ENCODE results near the gene NOTUM.

DNA sequence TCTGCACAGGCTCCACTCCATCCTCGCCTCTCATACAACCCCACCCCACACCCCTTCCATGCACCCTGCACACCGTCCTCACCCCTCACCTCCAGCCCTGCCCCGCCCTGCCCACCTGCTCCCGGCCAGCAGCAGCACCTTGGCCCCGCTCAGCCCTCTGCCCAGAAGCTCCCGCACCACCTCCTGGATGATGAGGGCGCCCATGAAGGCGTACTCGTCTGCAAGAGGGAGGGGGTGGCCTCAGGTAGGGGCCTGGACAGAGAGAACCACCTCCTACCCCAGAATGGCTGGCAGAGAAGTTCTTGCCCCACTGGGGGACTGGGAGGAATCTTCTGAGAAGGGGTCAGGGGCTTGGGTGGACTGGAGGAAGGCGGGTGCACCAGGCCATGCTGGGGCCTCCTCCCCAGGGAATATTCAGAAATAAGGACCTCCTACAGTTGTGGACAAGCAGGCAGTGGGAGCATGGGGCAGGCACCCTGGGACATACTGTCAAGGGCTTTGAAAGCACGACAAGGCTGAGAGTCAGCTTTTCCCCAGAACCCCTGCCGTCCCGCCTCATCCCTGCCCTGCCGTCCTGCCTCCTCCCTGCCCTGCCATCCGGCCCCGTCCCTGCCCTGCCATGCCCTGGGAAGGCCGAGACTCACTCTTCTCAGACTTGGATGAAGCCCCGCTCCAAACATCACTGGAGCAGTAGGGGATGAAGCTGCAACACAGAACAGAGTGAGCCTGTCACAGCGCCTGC lies 3.1 kb downstream of the NOTUM start:
- no peak for TF ChIP-seq ZNF274 (IDR thresholded peaks at IDR 0.05; ENCODE audit: low read depth, low read length)
- no peak for TF ChIP-seq YY1 (IDR thresholded peaks at IDR 0.05; ENCODE audit: insufficient read depth, insufficient read length)

Measured in NT2/D1 (cell line).